Panc1 (cell line): Measurements from ENCODE around the gene PLA2G2C.

Experiments
- POLR2AphosphoS5 ChIP-seq: IDR thresholded peaks from 2 replicates; pipeline ENCODE4 v1.6.1; 2012; ENCODE audit warnings: mild to moderate bottlenecking, low read depth, low read length, moderate library complexity
- SIN3A ChIP-seq: IDR thresholded peaks from 2 replicates; pipeline ENCODE4 v1.6.1; 2012; ENCODE audit warnings: low read depth, mild to moderate bottlenecking, low read length, moderate library complexity, borderline replicate concordance; ENCODE audit not compliant: insufficient read depth
- TF ChIP-seq, protein P1 (sequence below): fragments of 450-650 bp; IDR thresholded peaks from 2 replicates; pipeline ENCODE4 v1.5.1; 2017; ENCODE audit warnings: mild to moderate bottlenecking

DNA sequence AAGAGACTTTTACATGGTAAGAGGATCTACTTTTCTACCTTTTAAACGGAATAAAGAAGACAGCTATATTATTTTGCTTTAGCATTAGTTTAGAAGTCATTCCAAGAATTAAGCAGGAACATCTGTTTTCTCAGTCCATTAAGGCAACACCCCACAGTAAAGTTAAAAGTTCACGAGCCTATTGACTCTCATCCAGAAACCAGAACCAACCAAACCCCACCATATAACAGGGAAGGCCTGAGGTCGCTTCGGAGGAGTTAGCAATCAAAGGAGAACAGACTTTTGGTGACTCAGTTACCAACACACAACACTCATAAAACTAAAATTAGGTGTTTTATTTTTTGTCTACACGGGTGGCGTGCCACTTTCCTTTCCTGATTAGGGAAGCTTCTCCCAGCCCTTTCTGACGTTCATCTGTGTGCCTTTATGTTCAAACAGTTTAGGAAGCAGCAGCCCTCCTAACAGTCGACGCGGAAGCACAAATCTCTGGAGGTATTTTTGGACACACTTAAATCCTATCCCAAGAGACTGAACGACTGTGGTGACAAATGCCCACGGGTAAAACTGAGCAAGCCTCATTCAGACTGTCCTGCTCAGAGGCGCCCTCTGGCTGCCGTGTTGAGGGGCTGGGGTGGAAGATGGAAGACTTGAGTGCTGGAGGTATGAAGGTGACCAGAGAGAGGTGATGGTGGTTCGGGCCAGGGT is 8.6 kb upstream of the PLA2G2C start:
- TF ChIP-seq, protein P1, sequence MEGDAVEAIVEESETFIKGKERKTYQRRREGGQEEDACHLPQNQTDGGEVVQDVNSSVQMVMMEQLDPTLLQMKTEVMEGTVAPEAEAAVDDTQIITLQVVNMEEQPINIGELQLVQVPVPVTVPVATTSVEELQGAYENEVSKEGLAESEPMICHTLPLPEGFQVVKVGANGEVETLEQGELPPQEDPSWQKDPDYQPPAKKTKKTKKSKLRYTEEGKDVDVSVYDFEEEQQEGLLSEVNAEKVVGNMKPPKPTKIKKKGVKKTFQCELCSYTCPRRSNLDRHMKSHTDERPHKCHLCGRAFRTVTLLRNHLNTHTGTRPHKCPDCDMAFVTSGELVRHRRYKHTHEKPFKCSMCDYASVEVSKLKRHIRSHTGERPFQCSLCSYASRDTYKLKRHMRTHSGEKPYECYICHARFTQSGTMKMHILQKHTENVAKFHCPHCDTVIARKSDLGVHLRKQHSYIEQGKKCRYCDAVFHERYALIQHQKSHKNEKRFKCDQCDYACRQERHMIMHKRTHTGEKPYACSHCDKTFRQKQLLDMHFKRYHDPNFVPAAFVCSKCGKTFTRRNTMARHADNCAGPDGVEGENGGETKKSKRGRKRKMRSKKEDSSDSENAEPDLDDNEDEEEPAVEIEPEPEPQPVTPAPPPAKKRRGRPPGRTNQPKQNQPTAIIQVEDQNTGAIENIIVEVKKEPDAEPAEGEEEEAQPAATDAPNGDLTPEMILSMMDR, result peak; percentile 92
- TF ChIP-seq POLR2AphosphoS5 (no peak), SIN3A (no peak)
